ENCODE results near the gene UBE2C. TPM values are rescaled to one million over a fixed set of nuclear protein-coding genes. Genes with fewer than 3 reads are reported as not detected.

Gene UBE2C
- total RNA-seq, 4 donors from 2014 or later: 9.0 to 25.4 (median 20.7) TPM

DNA sequence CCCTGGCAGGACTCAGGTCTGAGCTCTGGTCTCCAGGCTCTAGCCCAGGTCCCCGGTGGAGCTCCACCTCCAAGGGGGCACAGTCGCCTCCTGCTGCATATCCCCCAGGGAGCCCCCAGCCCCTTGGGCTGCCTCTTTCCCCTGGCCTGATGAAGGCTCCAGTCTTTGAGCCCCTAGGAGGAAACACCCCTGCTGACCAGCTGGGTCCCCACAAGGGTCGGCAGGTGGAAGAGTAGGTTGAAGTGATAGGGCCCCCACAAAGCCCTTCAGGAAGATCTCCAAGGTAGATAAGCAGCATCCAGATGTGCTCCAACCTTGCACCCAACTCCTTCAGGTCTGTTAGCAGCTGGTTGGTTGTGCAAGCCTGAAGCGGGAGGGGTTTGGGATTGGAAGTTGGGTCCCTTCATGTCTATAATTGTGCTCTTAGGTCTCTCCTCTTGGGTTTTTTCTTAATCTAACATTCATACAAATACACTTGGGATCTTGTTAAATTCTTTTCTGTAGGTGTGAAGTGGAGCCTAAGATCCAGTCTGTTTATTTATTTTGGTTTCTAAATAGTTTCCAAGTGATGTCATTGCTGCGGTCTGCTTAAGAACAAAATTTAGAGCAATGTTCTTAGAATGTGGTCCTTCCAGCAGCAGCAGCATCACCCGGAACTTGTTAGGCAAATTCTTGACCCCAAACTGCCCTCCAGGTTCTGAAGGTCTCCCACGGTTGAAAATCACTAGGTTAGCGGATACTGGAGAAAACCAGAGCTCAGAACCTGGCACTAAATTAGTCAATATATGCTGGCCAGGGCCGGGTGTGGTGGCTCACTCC lies 5.1 kb downstream of the UBE2C start:
- TF ChIP-seq POLR2AphosphoS5 (IDR thresholded peaks at IDR 0.05): no peak
- TF ChIP-seq, protein P1, sequence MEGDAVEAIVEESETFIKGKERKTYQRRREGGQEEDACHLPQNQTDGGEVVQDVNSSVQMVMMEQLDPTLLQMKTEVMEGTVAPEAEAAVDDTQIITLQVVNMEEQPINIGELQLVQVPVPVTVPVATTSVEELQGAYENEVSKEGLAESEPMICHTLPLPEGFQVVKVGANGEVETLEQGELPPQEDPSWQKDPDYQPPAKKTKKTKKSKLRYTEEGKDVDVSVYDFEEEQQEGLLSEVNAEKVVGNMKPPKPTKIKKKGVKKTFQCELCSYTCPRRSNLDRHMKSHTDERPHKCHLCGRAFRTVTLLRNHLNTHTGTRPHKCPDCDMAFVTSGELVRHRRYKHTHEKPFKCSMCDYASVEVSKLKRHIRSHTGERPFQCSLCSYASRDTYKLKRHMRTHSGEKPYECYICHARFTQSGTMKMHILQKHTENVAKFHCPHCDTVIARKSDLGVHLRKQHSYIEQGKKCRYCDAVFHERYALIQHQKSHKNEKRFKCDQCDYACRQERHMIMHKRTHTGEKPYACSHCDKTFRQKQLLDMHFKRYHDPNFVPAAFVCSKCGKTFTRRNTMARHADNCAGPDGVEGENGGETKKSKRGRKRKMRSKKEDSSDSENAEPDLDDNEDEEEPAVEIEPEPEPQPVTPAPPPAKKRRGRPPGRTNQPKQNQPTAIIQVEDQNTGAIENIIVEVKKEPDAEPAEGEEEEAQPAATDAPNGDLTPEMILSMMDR (IDR thresholded peaks at IDR 0.05): no peak
- no peak for TF ChIP-seq POLR2A (IDR thresholded peaks at IDR 0.05)
- no peak for TF ChIP-seq EP300 (IDR thresholded peaks at IDR 0.05)
- H3K9me3 ChIP-seq: no peaks in the 10 kb centered on the region
- 54% methylated on average over 9 of the region's 9 CpGs for WGBS
- no peaks in the 10 kb centered on the region for H3K36me3 ChIP-seq
- DNase-seq (ENCODE audit: low spot score in 2 of 2): no peak
- H3K27me3 ChIP-seq: no peaks in the 10 kb centered on the region
- no peak overlapping the region for H3K4me3 ChIP-seq
- H3K27ac ChIP-seq: peak overlapping the region; percentile 50
- peaks cover 12% of the 10 kb centered on the region for H3K4me1 ChIP-seq

DNA sequence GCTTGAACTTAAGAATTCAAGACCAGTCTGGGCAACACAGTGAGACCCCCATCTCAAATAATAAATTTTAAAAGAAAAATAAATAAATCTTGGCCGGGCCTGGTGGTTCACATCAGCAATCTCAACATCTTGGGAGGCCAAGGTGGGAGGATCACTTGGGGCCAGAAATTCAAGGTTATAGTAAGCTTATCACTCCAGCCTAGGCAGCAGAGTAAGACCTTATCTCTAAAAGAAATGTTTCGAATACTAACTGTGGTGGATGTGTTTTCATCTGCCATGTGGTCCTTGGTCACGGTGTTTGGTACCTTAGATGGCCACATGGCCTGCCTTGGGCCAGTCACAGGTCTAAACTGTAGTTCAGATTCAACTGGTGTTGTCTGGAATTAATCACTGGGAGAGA lies 5.8 kb downstream of the UBE2C start:
- peaks cover 12% of the 10 kb centered on the region for H3K4me1 ChIP-seq
- no peaks in the 10 kb centered on the region for H3K36me3 ChIP-seq
- no peak overlapping the region for H3K4me3 ChIP-seq
- peaks cover 4% of the 10 kb centered on the region for H3K27me3 ChIP-seq
- H3K9me3 ChIP-seq: no peaks in the 10 kb centered on the region
- peak overlapping the region; percentile 50 for H3K27ac ChIP-seq
- 94% methylated on average over 3 of the region's 3 CpGs for WGBS
- TF ChIP-seq EP300 (IDR thresholded peaks at IDR 0.05): no peak
- TF ChIP-seq POLR2A (IDR thresholded peaks at IDR 0.05): no peak
- TF ChIP-seq POLR2AphosphoS5 (IDR thresholded peaks at IDR 0.05): no peak
- TF ChIP-seq, protein P1 (IDR thresholded peaks at IDR 0.05): no peak
- no peak for DNase-seq (ENCODE audit: low spot score in 2 of 2)

DNA sequence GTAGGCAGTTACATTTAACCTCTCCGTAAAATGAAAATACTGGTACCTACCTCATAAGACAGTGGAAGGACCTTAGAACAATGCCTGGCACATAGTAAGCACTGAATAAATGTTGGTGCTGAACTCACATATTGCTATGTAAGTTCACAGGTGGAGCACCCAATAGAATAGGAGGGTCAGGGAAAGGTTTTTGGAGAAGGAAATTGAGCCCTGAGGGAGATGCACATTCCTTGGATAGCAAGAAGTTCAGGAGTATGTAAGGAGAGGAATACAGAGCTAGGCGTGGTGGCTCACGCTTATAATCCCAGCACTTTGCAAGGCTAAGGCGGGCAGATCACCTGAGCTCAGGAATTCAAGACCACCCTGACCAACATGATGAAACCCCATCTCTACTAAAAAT lies 7.0 kb downstream of the UBE2C start:
- Histone ChIP-seq H3K27me3 (peaks cover 12% of the 10 kb centered on the region), H3K4me3 (no peak overlapping the region), H3K36me3 (no peaks in the 10 kb centered on the region), H3K27ac (no peak overlapping the region), H3K4me1 (peaks cover 25% of the 10 kb centered on the region), H3K9me3 (no peaks in the 10 kb centered on the region)
- WGBS: 88% methylated on average over 4 of the region's 4 CpGs
- DNase-seq (ENCODE audit: low spot score in 2 of 2): no peak
- TF ChIP-seq POLR2A (IDR thresholded peaks at IDR 0.05): no peak
- no peak for TF ChIP-seq POLR2AphosphoS5 (IDR thresholded peaks at IDR 0.05)
- TF ChIP-seq EP300 (IDR thresholded peaks at IDR 0.05): no peak
- TF ChIP-seq, protein P1 (IDR thresholded peaks at IDR 0.05): no peak

DNA sequence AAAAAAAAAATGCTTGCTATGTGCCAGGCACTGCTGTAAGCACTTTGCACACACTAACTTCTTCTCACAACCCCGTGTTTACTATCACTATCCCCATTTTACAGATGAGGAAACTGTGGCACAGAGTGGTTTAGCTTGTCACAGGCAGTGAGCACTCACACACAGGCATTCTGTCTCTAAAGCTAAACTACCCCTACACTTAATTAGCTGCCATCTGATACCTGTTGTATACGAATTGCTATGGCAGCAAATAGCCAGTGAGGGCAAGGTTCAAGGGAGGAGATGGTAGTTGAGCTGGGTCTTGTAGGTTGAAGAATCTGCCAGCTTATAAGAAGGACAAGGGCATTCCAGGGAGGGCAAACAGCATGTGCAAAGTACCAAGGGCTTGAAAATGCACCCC lies 9.5 kb downstream of the UBE2C start:
- no peak for DNase-seq (ENCODE audit: low spot score in 2 of 2)
- no peak for TF ChIP-seq EP300 (IDR thresholded peaks at IDR 0.05)
- TF ChIP-seq POLR2A (IDR thresholded peaks at IDR 0.05): no peak
- TF ChIP-seq, protein P1 (IDR thresholded peaks at IDR 0.05): no peak
- TF ChIP-seq POLR2AphosphoS5 (IDR thresholded peaks at IDR 0.05): no peak
- H3K4me3 ChIP-seq: no peak overlapping the region
- H3K4me1 ChIP-seq: peaks cover 36% of the 10 kb centered on the region
- H3K27me3 ChIP-seq: peaks cover 12% of the 10 kb centered on the region
- 80% methylated on average over 2 of the region's 2 CpGs for WGBS
- no peak overlapping the region for H3K27ac ChIP-seq
- H3K9me3 ChIP-seq: no peaks in the 10 kb centered on the region
- H3K36me3 ChIP-seq: no peaks in the 10 kb centered on the region

DNA sequence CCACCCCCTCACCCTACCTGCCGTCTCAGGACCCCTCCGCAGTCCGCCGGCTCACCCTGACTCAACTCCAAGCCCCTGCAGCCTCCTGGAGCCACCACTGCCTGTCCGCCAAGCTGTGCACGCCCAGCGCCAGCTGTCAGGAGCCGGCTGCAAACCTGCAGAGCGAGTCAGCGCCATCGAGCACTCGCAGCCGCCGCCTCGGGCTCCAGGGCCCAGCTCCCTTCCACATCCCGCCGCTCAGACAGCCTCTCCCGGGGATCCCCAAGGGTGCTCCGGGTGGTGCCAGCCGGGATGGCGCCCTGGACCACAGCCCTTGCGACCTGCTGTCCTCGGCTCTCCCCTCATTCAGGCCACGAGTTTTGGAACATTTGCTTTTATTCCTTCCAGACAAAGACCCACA lies 10.4 kb downstream of the UBE2C start:
- TF ChIP-seq POLR2AphosphoS5 (IDR thresholded peaks at IDR 0.05) (no peak), POLR2A (IDR thresholded peaks at IDR 0.05) (no peak)
- DNase-seq (ENCODE audit: low spot score in 2 of 2): no peak
- Histone ChIP-seq H3K27ac (no peak overlapping the region), H3K4me3 (peak overlapping the region; percentile 23), H3K36me3 (no peaks in the 10 kb centered on the region), H3K4me1 (peaks cover 36% of the 10 kb centered on the region), H3K9me3 (no peaks in the 10 kb centered on the region), H3K27me3 (peaks cover 12% of the 10 kb centered on the region)
- WGBS: no CpG with 5 or more reads among the region's 24 CpGs

All from suprapubic skin (tissue), 4 donors.